ENCODE data around the gene UNC79. TPM values are rescaled to one million over a fixed set of nuclear protein-coding genes. Genes with fewer than 3 reads are reported as not detected.

The UNC79 gene
- polyA plus RNA-seq, 3 donors, result 0.01 to 0.02 TPM; not detected in 1

DNA sequence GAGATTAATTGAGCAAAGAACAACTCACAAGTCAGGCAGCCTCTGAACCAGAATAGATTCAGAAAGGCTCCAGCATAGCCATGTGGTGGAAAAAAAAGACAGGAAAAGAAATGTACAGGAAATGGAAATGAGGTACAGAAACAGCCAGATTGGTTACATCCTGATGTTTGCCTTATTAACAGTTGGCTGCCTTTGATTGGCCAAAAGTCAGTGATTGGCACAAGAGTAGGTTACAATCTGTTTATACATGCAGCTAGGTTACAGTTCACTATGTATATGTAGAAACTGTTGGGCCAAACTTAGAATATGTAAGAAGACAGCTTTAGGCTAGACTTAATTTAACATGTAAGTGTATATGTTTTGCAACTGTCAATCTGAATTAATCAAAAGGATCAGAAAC is 118.9 kb downstream of the UNC79 start:
- H3K4me3 ChIP-seq (replicated peaks in 1 of 3; ENCODE audit: low read depth in 2 of 3, low read length in 3 of 3), result no peak overlapping the region
- H4K20me1 ChIP-seq (ENCODE audit: insufficient read depth, low read length), result no peaks in the 10 kb centered on the region
- H3K9me3 ChIP-seq (replicated peaks in 1 of 2; ENCODE audit: control insufficient read depth in 1 of 2, insufficient read depth in 1 of 2, low read length in 2 of 2), result no peaks in the 10 kb centered on the region
- Mint-ChIP-seq H3K27ac (peak overlapping the region in 2 of 7 donors; percentile 62 to 78), H3K4me1 (peaks cover 27% of the 10 kb centered on the region), H3K27me3 (ENCODE audit: low read depth in 3 of 3) (peaks cover 4 to 11% (median 5%) of the 10 kb centered on the region in 3 donors), H3K9me3 (no peaks in the 10 kb centered on the region), H3K4me3 (no peak overlapping the region), H3K36me3 (no peaks in the 10 kb centered on the region)
- no peak overlapping the region for H2AFZ ChIP-seq (ENCODE audit: insufficient read depth, low read depth, low read length, poor library complexity, severe bottlenecking)
- no peak overlapping the region for H3K4me2 ChIP-seq (replicated peaks; ENCODE audit: extremely low read depth, low read length, poor library complexity, severe bottlenecking)
- TF ChIP-seq, protein P1, sequence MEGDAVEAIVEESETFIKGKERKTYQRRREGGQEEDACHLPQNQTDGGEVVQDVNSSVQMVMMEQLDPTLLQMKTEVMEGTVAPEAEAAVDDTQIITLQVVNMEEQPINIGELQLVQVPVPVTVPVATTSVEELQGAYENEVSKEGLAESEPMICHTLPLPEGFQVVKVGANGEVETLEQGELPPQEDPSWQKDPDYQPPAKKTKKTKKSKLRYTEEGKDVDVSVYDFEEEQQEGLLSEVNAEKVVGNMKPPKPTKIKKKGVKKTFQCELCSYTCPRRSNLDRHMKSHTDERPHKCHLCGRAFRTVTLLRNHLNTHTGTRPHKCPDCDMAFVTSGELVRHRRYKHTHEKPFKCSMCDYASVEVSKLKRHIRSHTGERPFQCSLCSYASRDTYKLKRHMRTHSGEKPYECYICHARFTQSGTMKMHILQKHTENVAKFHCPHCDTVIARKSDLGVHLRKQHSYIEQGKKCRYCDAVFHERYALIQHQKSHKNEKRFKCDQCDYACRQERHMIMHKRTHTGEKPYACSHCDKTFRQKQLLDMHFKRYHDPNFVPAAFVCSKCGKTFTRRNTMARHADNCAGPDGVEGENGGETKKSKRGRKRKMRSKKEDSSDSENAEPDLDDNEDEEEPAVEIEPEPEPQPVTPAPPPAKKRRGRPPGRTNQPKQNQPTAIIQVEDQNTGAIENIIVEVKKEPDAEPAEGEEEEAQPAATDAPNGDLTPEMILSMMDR (IDR thresholded peaks at IDR 0.05), result no peak
- intact Hi-C loops (cut with micrococcal nuclease), result no loop called here
- no peak for DNase-seq
- H3K36me3 ChIP-seq (replicated peaks in 1 of 2; ENCODE audit: control insufficient read depth in 1 of 2, insufficient read depth in 2 of 2, low read length in 2 of 2), result no peaks in the 10 kb centered on the region
- H3K9ac ChIP-seq (ENCODE audit: insufficient read depth, low read length, poor library complexity, severe bottlenecking), result no peak overlapping the region
- H3K27me3 ChIP-seq (ENCODE audit: control insufficient read depth in 2 of 2, insufficient read depth in 2 of 2, low read length in 2 of 2), result peaks cover 11 to 18% of the 10 kb centered on the region in 2 donors
- no peaks in the 10 kb centered on the region for H3K79me2 ChIP-seq (ENCODE audit: insufficient read depth, low read length)
- peaks cover 14 to 20% of the 10 kb centered on the region in 2 donors for H3K4me1 ChIP-seq (ENCODE audit: control insufficient read depth in 1 of 2, insufficient read depth in 2 of 2, low read length in 2 of 2)
- no peak overlapping the region for H3K27ac ChIP-seq (ENCODE audit: low read depth in 1 of 2, low read length in 2 of 2)

DNA sequence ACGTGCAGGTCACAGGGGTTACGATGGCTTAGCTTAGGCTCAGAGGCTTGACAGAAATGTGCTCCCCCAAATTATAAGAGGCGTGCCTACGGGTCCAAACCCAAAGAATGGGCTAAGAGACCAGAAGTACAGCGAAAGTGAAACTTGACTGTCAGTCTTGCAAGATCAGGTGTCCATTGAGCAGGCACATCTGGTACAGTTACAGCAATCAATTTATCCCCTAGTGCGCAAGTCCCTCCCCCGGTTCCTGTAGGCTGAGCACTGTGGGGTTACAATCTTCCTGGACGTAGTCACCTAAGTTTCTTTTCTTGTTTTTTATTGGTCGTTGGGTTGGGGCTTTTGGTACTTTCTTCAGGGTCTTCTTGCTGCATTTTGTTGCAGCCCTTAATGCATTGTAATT is 134.2 kb downstream of the UNC79 start:
- Histone ChIP-seq H3K27ac (ENCODE audit: low read depth in 1 of 2, low read length in 2 of 2) (no peak overlapping the region), H3K4me2 (replicated peaks; ENCODE audit: extremely low read depth, low read length, poor library complexity, severe bottlenecking) (no peak overlapping the region), H2AFZ (ENCODE audit: insufficient read depth, low read depth, low read length, poor library complexity, severe bottlenecking) (no peak overlapping the region), H3K79me2 (ENCODE audit: insufficient read depth, low read length) (no peaks in the 10 kb centered on the region), H3K36me3 (replicated peaks in 1 of 2; ENCODE audit: control insufficient read depth in 1 of 2, insufficient read depth in 2 of 2, low read length in 2 of 2) (no peaks in the 10 kb centered on the region), H3K4me1 (ENCODE audit: control insufficient read depth in 1 of 2, insufficient read depth in 2 of 2, low read length in 2 of 2) (no peaks in the 10 kb centered on the region), H3K27me3 (ENCODE audit: control insufficient read depth in 2 of 2, insufficient read depth in 2 of 2, low read length in 2 of 2) (no peaks in the 10 kb centered on the region), H4K20me1 (ENCODE audit: insufficient read depth, low read length) (no peaks in the 10 kb centered on the region), H3K9ac (ENCODE audit: insufficient read depth, low read length, poor library complexity, severe bottlenecking) (no peak overlapping the region), H3K4me3 (replicated peaks in 1 of 3; ENCODE audit: low read depth in 2 of 3, low read length in 3 of 3) (no peak overlapping the region), H3K9me3 (replicated peaks in 1 of 2; ENCODE audit: control insufficient read depth in 1 of 2, insufficient read depth in 1 of 2, low read length in 2 of 2) (no peaks in the 10 kb centered on the region)
- Mint-ChIP-seq H3K27me3 (ENCODE audit: low read depth in 3 of 3) (peaks cover 6 to 17% (median 13%) of the 10 kb centered on the region in 3 donors), H3K4me3 (no peak overlapping the region), H3K27ac (no peak overlapping the region), H3K36me3 (no peaks in the 10 kb centered on the region), H3K9me3 (peaks cover 0 to 7% (median under 1%) of the 10 kb centered on the region in 7 donors), H3K4me1 (no peaks in the 10 kb centered on the region)
- 86% methylated on average over 8 of the region's 9 CpGs for WGBS (ENCODE audit: insufficient coverage)
- TF ChIP-seq, protein P1 (IDR thresholded peaks at IDR 0.05), result no peak
- intact Hi-C loops (cut with micrococcal nuclease), result no loop called here
- DNase-seq, result no peak

All from CD14-positive monocyte (primary cell).